Activated effector memory CD4-positive, alpha-beta T cell treated with Interleukin-2 at 50 U/mL for 16 hours (primary cell): ENCODE measurements around the gene CCL1.
"Not testable (repeated sequence)": the region's sequence is repeated elsewhere in the genome, so short reads cannot be mapped to it uniquely, and the experiment has no call there.

Experiments
- DNase-seq: peaks from one replicate; pipeline ENCODE4 v3.0.0-alpha.2; 2020

The CCL1 gene

DNA sequence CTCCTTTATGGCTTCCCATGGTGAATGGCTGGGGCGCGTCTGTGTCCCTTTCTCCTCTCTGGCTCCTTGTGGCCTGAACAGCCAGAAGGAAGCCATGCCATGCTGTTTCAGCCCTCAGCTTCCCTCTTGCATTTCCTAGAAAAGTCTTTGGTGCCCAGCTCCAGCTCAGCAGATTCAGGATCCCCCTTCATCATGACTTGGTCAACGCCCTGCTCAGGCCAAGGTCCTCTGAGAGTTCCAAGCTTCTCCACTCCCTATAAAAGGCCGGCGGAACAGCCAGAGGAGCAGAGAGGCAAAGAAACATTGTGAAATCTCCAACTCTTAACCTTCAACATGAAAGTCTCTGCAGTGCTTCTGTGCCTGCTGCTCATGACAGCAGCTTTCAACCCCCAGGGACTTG, 6.8 kb downstream of the CCL1 start, which contains the start of gene CCL13:
Gene CCL13, plus strand, starts transcription at position 287 of the 400 bp plus-strand sequence. Its CDS starts 47 bp downstream, at position 334.
- DNase-seq = no peak

DNA sequence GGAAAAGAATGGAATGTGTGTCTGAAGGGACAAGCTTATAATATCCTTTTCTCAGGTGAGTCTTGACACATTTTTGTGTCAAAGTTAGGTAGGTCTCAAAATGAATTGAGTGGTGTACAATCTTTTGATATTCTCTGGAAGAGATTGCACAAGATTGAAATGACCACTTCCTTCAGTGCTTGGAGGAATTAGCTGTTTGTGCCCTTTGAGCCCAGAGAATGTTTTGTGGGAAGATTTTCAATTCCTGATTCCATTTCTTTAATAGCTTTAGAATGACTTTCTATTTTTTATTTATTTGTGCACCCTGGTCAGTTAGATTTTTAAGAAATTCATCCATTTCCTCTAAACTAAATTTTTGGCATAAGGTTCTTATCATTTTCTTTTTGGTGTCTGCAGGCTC, 8.4 kb downstream of the CCL1 start:
- no peak for DNase-seq

DNA sequence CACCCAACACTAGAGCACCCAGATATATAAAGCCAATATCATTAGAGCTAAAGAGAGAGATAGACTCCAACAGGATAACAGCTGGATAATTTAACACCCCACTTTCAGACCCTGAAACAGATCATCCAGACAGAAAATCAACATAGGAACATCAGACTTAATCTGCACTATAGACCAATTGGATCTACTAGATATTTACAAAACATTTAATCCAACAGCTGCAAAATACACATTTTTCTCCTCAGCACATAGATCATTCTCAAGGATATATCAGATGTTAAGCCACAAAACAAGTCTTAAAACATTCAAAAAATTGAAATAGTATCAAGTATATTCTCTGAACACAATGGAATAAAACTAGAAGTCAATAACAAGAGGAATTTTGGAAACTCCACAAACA, 10.8 kb downstream of the CCL1 start:
- no peak for DNase-seq

DNA sequence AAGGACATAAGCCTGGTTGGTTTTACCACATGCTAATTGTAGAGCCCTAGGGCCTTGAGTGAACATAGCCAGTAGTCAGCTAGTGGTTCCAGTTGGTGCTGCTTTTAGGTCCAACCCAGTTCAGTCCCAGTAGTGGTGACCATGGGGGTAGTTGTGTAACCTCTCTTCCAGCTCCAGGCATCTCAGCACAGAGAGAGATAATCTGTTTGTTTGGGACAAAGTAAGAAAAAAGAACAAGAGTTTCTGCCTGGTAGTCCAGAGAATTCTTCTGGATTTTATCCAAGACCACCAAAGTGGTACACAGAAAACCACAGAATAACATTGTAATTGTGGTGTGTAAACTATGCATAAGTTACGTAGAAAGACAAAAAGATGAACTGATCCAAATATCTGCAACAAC, 11.9 kb downstream of the CCL1 start:
- no peak for DNase-seq

DNA sequence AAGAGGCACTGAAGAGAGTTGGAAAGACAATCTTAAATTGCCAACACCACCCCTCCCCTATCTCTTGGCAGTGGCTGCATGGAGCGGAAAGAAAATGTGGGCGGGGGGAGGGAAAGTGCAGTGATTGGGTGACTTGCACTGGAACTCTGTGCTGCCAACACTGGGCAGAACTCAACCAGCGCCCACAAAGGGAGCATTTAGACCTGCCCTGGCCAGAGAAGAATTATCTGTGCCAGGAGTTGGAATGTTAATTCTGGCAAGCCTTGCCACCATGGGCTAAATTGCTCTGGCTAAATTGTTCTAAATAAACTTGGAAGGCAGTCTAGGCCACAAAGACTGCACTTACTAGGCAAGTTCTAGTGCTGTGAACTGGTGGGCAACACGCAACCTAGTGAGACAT, 13.3 kb downstream of the CCL1 start:
- DNase-seq = no peak

DNA sequence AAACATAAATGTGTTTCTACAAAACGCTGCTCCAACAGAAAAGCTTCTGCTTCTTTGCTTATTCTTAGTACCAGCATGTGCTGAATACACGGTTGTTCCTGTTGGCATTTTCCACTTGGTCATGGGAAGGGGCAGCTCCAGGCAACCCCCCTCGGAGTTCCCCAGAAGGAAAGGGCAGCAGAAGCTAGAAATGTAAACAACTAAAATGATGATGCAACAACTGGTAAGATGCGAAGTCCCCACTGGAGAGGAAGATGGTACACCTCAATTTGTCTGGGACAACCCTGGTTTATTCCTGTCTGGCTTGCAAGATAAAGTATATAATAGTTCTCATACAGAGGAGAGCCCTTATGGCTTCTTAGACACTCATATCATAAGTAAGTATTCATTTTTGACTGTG, 16.0 kb downstream of the CCL1 start:
- DNase-seq = no peak

DNA sequence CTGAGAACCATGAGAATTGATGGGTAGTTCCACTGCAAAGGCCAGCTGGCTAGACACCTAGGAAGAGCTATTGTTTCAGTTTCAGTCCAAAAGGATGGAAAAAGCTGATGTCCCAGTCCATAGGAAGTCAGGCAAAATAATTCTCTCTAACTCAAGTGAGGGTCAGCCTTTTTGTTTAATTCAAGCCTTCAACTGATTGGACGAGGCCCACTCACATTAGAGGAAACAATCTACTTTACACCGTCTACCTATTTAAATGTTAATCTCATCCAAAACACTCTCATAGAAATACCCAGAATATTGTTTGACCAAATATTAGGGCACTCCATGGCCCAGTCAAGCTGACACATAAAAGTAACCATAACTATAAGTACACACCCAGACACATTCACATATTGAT, 21.1 kb downstream of the CCL1 start:
- DNase-seq = no peak

DNA sequence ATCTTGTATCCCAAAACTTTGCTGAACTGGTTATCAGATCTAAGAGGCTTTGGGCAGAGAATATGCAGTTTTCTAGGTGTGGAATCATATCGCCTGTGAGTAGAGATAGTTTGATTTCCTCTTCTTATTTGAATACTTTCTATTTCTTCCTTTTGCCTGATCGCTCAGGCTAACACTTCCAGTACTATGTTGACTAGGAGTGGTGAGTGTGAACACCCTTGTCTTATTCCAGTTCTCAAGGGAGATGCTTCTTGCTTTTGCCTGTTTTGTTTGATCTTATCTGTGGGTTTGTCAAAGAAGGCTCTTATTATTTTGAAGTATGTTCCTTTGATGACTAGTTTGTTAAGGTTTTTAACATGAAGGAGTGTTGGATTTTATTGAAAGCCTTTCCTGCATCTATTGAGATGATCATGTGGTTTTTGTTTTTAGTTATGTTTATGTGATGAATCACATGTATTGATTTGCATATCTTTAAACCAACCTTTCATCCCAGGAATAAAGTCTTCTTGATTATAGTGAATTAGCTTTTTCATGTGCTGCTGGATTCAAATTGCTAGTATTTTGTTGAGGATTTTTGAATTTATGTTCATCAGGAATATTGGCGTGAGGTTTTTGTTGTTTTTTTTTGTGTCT, 23.8 kb downstream of the CCL1 start:
- no peak for DNase-seq

DNA sequence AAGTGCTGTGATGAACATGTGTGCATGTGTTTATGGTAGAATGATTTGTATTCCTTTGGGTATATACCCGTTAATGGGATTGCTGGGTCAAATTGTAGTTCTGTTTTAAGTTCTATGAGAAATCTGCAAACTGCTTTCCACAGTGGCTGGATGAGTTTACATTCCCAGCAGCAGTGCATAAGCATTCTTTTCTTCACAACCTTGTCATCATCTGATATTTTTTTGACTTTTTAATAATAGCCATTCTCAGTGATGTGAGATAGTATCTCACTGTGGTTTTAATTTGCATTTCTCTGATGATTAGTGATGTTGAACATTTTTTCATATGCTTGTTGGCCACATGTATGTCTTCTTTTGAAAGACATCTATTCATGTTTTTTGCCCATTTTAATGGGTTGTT, 25.3 kb downstream of the CCL1 start:
- no peak for DNase-seq

DNA sequence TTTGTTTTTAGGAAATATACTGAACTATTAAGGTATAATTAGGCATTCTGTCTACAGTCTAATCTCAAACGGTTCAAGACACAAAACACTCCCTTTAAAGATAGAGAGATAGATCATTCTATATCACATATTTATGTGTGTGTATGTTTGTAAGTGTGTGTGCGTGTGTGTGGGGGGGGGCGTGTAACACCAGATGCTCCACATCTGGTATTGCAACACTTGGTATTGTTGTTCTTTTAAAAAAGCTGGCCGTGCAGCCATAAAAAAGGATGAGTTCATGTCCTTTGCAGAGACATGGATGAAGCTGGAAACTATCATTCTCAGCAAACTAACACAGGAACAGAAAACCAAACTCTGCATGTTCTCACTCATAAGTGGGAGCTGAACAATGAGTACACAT, 35.5 kb downstream of the CCL1 start:
- not testable (repeated sequence) for DNase-seq

DNA sequence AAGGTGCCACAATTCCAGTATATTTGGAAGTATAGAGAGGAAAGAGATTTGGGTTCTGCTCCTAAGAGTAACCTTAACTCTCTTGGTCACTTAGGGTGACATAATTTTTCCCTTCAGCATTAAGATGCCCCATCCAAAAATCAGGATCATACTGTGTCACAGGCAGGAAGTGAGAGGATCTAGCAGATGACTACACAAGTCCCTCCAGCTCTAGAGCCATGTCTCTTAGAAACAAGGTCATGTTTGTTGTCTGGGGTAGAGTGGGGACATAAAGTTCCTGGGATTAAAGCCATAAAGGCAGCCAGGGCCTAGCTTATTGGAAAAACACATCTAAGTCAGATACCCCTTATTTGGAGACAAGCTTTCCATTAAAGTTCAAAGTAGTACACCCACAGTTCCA, 41.1 kb downstream of the CCL1 start:
- no peak for DNase-seq

DNA sequence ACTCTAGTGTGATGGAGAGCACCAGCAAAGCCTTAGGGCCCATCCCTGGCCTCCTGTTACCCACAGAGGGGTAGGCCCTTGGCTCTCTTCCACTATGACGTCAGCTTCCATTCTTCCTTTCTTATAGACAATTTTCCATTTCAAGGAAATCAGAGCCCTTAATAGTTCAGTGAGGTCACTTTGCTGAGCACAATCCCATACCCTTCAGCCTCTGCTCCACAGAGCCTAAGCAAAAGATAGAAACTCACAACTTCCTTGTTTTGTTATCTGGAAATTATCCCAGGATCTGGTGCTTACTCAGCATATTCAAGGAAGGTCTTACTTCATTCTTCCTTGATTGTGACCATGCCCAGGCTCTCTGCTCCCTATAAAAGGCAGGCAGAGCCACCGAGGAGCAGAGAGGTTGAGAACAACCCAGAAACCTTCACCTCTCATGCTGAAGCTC, 44.0 kb downstream of the CCL1 start, which contains the start of gene CCL8:
Gene CCL8, plus strand, starts transcription at position 397 of the 445 bp plus-strand sequence. CDS start 67 bp downstream, outside the sequence.
- DNase-seq = no peak

DNA sequence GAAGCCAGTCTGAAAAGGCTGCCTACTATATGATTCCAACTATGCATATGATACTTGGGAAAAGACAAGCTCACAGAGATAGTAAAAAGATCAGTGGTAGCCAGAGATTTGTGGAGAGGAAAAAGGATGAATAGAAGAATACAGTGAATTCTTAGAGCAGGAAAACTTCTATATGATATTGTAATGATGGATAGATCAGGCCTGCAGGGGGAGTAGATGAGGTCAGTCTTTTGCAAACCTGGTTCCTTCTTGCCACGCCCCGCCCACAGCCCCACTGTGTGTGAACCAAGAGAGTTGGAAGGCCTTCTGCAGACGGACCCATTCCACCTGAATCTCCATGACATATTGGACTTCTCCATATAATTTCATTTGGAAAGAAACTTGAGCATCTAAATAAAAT, 44.6 kb downstream of the CCL1 start:
- no peak for DNase-seq

DNA sequence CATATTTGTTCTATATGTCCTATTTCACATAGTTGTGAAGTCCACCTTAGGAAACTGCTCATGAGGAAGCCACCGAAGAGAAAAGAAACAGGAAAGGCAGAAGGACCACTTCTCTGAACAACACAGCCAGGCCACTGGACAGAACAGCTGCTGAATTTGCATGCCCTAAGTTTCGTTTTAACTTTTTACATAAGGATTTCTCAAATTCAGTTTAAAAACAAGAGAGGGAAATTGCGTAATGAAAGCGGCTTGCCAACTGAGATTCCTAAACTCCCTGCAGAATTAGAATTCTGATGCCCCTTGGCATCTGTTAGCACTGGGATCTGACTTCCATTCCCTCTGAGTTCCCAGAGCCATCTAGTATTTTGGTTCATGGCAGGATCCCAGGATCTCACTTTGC, 48.8 kb downstream of the CCL1 start:
- DNase-seq = no peak

DNA sequence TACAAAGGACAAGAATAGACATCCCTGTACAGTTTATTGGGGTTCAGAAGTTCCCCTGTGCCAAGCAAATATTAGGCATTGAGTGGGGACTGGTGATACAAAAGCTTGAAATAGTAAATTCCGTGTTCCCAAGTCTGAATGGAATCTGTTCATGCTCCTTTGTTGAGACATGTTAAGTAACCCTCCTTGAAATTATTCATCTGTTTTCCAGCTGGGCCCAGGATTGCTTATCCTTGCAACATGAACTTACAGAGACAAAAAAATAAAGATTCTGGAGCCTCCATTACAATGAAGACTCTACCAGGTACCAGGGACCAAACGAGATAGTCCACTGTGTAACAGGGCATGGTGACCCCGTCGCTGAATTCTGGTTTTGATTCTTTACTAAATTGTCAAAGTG, 49.9 kb downstream of the CCL1 start:
- no peak for DNase-seq

DNA sequence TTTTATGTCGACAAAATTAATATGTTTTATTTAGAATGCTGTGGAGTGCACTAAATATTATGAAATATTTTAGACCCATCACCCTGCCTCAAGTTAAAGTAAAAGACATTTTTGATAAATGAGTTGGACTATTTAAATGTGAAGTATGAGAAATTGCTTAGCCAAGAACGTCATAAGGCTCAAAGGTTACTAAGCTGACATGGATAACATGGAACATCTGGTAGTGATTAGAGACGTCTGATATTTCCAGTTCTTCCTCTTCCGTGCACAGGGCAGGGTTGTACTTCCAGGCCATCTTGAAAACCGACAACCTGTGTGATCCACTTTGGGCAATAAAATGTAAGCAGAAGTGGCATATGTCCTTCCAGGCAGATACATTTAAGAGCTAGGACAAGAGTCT, 51.0 kb downstream of the CCL1 start:
- DNase-seq = no peak

DNA sequence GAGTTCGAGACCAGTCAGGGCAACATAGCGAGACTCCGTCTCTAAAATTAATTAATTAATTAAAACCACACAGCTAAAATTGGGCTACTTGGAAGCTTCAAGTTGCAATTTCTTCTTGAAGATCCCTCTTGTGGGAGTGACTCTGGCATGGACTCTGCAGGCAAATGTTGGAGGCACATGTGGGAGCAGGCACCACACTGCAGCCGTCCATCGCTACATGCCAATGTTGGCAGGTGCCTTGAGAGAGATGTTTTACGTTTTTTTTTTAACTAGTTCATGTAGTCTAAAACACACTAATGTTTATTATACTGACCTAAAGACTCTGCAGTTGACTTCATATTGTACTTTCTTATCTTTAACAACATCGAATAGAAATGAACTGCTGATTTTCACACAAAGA, 51.7 kb downstream of the CCL1 start:
- DNase-seq = no peak
